OCI-LY7 (cell line): ENCODE data around the gene IL21R. TPM values are rescaled to one million over a fixed set of nuclear protein-coding genes. Genes with fewer than 3 reads are reported as not detected.
"Not testable (repeated sequence)": the region's sequence is repeated elsewhere in the genome, so short reads cannot be mapped to it uniquely, and the experiment has no call there.

Source experiments
- BruUV-seq: library from RNA; stranded (reverse); fragments of 400-500 nt; replicated peaks from 2 replicates; lab custom pipeline; 2021; lab: Mats Ljungman, UMichigan
- CTCF ChIA-PET: fragments of 300-600 bp; sonication (Branson Sonifier 250); formaldehyde crosslinking; loops from one replicate; lab custom pipeline; 2022; ENCODE audit warnings: antibody characterized with exemption; ENCODE audit not compliant: unreplicated experiment; lab: Charles Lee
- POLR2A ChIA-PET: fragments of 300-600 bp; sonication (Branson Sonifier 250); formaldehyde crosslinking; loops from one replicate; lab custom pipeline; 2022; ENCODE audit warnings: antibody characterized with exemption; lab: Charles Lee
- DNase-seq: peaks from one replicate; pipeline ENCODE4 v3.0.0-alpha.2; 2015; ENCODE audit warnings: low spot score
- H2AFZ ChIP-seq: fragments of 200-600 bp; sonication (generic), shearing (Covaris generic); 2 replicates; pipeline ENCODE4 v1.6.1; 2014; ENCODE audit warnings: mild to moderate bottlenecking, antibody characterized with exemption, low read length, moderate library complexity
- H3K27ac ChIP-seq: fragments of 200-600 bp; sonication (generic); 2 replicates; pipeline ENCODE4 v1.5.1; 2014; ENCODE audit warnings: mixed run types, low read depth, mild to moderate bottlenecking, moderate library complexity, low read length, inconsistent platforms; ENCODE audit not compliant: poor library complexity, severe bottlenecking
- H3K36me3 ChIP-seq: fragments of 200-600 bp; sonication (generic); 2 replicates; pipeline ENCODE4 v1.6.1; 2014; ENCODE audit warnings: mild to moderate bottlenecking, antibody characterized with exemption, low read length, moderate library complexity, mixed read lengths; ENCODE audit not compliant: insufficient read depth
- H3K4me1 ChIP-seq: fragments of 200-600 bp; sonication (generic); 2 replicates; pipeline ENCODE4 v1.5.1; 2014; ENCODE audit warnings: mild to moderate bottlenecking, low read length; ENCODE audit not compliant: insufficient read depth, poor library complexity, severe bottlenecking
- H3K4me2 ChIP-seq: fragments of 200-600 bp; sonication (generic); 2 replicates; pipeline ENCODE4 v1.6.1; 2014; ENCODE audit warnings: mild to moderate bottlenecking, low read length
- H3K4me3 ChIP-seq: fragments of 200-600 bp; sonication (generic); 2 replicates; pipeline ENCODE4 v1.5.1; 2014; ENCODE audit warnings: mild to moderate bottlenecking, low read depth, low read length; ENCODE audit not compliant: poor library complexity, severe bottlenecking
- H3K79me2 ChIP-seq: fragments of 200-600 bp; sonication (generic); 2 replicates; pipeline ENCODE4 v1.6.1; 2016; ENCODE audit warnings: low read depth, mild to moderate bottlenecking, low read length, moderate library complexity, mixed read lengths; ENCODE audit not compliant: insufficient read depth
- H3K9me2 ChIP-seq: fragments of 200-600 bp; sonication (generic); 2 replicates; pipeline ENCODE4 v1.6.1; 2016; ENCODE audit warnings: mild to moderate bottlenecking, low read length, mixed read lengths; ENCODE audit not compliant: insufficient read depth
- H3K9me3 ChIP-seq: fragments of 200-600 bp; sonication (generic); 2 replicates; pipeline ENCODE4 v1.6.1; 2014; ENCODE audit warnings: mild to moderate bottlenecking, mixed run types, low read length, mixed read lengths
- H4K20me1 ChIP-seq: fragments of 200-600 bp; sonication (generic); 2 replicates; pipeline ENCODE4 v1.6.1; 2014; ENCODE audit warnings: mild to moderate bottlenecking, antibody characterized with exemption, low read length, moderate library complexity, mixed read lengths; ENCODE audit not compliant: insufficient read depth
- CTCF ChIP-seq: fragments of 200-600 bp; sonication (generic); conservative IDR thresholded peaks from 2 replicates; pipeline ENCODE4 v1.5.1; 2014; ENCODE audit warnings: mild to moderate bottlenecking, antibody characterized with exemption, low read length, moderate library complexity, mixed read lengths
- EZH2phosphoT487 ChIP-seq: fragments of 200-600 bp; sonication (generic); IDR thresholded peaks from 2 replicates; pipeline ENCODE4 v1.6.1; 2018; ENCODE audit warnings: low read depth, borderline replicate concordance, mild to moderate bottlenecking, mixed run types, antibody characterized with exemption, low read length, moderate library complexity, mixed read lengths
- intact Hi-C: fragments of 100-400 bp; cut with micrococcal nuclease; formaldehyde crosslinking; loops from one replicate; pipeline ENCODE4 v1.10.0; 2022; ENCODE audit not compliant: unreplicated experiment
- total RNA-seq, 2 experiments: library from RNA; depleted of rRNA in 1 of 2; stranded (reverse); fragments of >200 nt in 1 of 2; shearing (Covaris generic) in 1 of 2; gene quantifications; 2 replicates each; pipeline ENCODE4 v1.2.3, GENCODE V29; 2014 to 2022

Gene IL21R
- total RNA-seq, 2 experiments from 2014 or later, result 10.0 to 47.0 TPM

GRCh38 chr16:27433636-27434035 is 31.7 kb downstream of the IL21R start:
- Histone ChIP-seq H3K36me3 (peaks cover 47% of the 10 kb centered on the region), H4K20me1 (no peaks in the 10 kb centered on the region), H2AFZ (no peak overlapping the region), H3K4me2 (no peak overlapping the region), H3K4me1 (peaks cover 43% of the 10 kb centered on the region), H3K9me3 (no peaks in the 10 kb centered on the region), H3K9me2 (no peaks in the 10 kb centered on the region), H3K79me2 (no peaks in the 10 kb centered on the region), H3K4me3 (no peak overlapping the region), H3K27ac (no peak overlapping the region)
- ChIA-PET CTCF (no interaction called here), POLR2A (no interaction called here)
- TF ChIP-seq EZH2phosphoT487 (no peak), CTCF (no peak)
- no peak for DNase-seq
- BruUV-seq, result no TSS peak
- intact Hi-C loops, result no loop called here

- no peaks in the 10 kb centered on the region for H3K9me3 ChIP-seq
- ChIA-PET POLR2A (interaction anchor here (1.2 kb wide), 1 partner anchor 14 kb away, joined by 3 read pairs; no protein-coding TSS in a partner anchor), CTCF (no interaction called here)
- no peak overlapping the region for H3K4me3 ChIP-seq
- no peak for DNase-seq
- H4K20me1 ChIP-seq, result no peaks in the 10 kb centered on the region
- H2AFZ ChIP-seq, result no peak overlapping the region
- H3K36me3 ChIP-seq, result peaks cover 55% of the 10 kb centered on the region
- H3K4me1 ChIP-seq, result peaks cover 36% of the 10 kb centered on the region
- no peaks in the 10 kb centered on the region for H3K9me2 ChIP-seq
- intact Hi-C loops, result no loop called here
- no peak overlapping the region for H3K4me2 ChIP-seq
- no peaks in the 10 kb centered on the region for H3K79me2 ChIP-seq
- TF ChIP-seq CTCF (no peak), EZH2phosphoT487 (no peak)
- no TSS peak for BruUV-seq
- no peak overlapping the region for H3K27ac ChIP-seq
Observed at GRCh38 chr16:27434141-27435051, 32.4 kb downstream of the IL21R start.

- H3K4me1 ChIP-seq, result peaks cover 28% of the 10 kb centered on the region
- H2AFZ ChIP-seq, CTCF ChIA-PET, H3K9me3 ChIP-seq, BruUV-seq, H3K4me3 ChIP-seq, DNase-seq, intact Hi-C loops, H3K79me2 ChIP-seq, H3K9me2 ChIP-seq, H4K20me1 ChIP-seq, H3K27ac ChIP-seq, H3K4me2 ChIP-seq: not testable (repeated sequence)
- POLR2A ChIA-PET, result interaction anchor here (1.2 kb wide), 1 partner anchor 14 kb away, joined by 3 read pairs; no protein-coding TSS in a partner anchor
- peaks cover 57% of the 10 kb centered on the region for H3K36me3 ChIP-seq
Observed at GRCh38 chr16:27435146-27435545, 33.2 kb downstream of the IL21R start.
